ENCODE data around the gene RBM20. TPM values are rescaled to one million over a fixed set of nuclear protein-coding genes. Genes with fewer than 3 reads are reported as not detected.

Gene RBM20
- total RNA-seq, 1 experiment from 2014 or later, result not detected

DNA sequence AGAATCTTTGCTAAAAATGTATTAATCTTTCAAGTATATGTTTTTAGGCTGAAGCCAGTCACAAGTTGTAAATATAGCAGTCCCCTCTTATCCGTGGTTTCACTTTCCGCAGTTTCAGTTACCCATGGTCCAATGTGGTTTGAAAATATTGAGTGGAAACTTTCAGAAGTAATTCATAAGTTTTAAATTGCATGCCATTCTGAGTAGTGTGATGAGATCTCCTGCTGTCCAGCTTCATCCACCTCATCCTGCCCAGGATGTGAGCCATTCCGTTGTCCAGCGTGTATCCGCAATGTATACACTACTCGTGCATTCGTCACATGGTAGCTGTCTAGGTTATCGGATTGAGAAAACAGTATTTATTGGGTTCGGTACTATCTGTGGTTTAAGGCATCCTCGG lies 239.8 kb downstream of the RBM20 start:
- no peak for DNase-seq

DNA sequence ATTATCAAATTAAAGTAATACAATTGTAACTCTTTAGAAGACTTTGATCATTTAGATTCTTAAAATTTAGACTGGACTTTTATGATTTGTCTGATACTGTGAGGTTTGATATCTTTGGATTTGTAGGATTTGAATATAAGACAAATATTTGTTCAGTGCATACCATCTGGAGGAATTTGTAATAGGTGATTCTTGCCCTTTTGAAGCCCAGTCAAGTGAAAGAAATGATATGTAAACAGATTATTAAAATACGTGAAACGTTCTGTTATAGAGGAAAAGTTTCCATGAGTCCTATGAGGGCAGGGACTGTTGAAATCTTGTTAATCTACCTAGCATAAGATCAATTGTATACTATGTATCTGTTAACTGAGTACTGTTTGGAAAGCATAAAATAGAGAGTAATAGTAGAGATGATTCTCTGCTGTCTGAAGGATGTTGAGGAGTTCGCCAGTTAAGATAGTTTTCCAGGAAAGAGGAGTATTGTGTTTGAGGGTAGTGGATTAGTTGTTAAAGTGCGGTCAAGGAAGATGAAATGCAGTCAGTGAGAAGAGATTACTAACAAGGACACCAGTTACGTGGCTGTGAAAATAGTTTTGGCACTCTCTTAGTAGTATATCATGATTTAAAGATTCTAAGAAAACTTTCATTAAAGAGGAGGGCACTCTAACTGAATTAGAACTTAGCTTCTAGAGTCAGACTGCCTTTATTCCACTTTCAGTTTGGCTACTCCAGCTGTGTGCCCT lies 242.0 kb downstream of the RBM20 start:
- CTCF ChIA-PET, result interaction anchor here (0.5 to 0.7 kb wide), 2 partner anchors 33 to 84 kb away, joined by 3 to 8 read pairs; partner anchors contain the start of genes BBIP1 and SHOC2
- H3K27ac Mint-ChIP-seq (ENCODE audit: unreplicated experiment), result no peak overlapping the region
- intact Hi-C loops (cut with micrococcal nuclease; ENCODE audit: unreplicated experiment), result no loop called here

More for the DNA sequence above, 239.8 kb downstream of the RBM20 start:
- TF ChIP-seq, protein P1, sequence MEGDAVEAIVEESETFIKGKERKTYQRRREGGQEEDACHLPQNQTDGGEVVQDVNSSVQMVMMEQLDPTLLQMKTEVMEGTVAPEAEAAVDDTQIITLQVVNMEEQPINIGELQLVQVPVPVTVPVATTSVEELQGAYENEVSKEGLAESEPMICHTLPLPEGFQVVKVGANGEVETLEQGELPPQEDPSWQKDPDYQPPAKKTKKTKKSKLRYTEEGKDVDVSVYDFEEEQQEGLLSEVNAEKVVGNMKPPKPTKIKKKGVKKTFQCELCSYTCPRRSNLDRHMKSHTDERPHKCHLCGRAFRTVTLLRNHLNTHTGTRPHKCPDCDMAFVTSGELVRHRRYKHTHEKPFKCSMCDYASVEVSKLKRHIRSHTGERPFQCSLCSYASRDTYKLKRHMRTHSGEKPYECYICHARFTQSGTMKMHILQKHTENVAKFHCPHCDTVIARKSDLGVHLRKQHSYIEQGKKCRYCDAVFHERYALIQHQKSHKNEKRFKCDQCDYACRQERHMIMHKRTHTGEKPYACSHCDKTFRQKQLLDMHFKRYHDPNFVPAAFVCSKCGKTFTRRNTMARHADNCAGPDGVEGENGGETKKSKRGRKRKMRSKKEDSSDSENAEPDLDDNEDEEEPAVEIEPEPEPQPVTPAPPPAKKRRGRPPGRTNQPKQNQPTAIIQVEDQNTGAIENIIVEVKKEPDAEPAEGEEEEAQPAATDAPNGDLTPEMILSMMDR (IDR thresholded peaks at IDR 0.05; ENCODE audit: unreplicated experiment), result no peak
- H3K4me3 Mint-ChIP-seq (ENCODE audit: low read depth, unreplicated experiment), result no peak overlapping the region
- peaks cover 9% of the 10 kb centered on the region for H3K4me1 Mint-ChIP-seq (ENCODE audit: low read depth, unreplicated experiment)
- H3K27ac Mint-ChIP-seq (ENCODE audit: unreplicated experiment), result no peak overlapping the region
- CTCF ChIA-PET, result interaction anchor here (0.6 kb wide), 1 partner anchor 38 kb away, joined by 3 read pairs; no protein-coding TSS in a partner anchor
- BruUV-seq (replicated peaks), result no TSS peak
- no peaks in the 10 kb centered on the region for H3K36me3 Mint-ChIP-seq (ENCODE audit: insufficient read depth, unreplicated experiment)
- no peaks in the 10 kb centered on the region for H3K27me3 Mint-ChIP-seq (ENCODE audit: unreplicated experiment)
- no peaks in the 10 kb centered on the region for H3K9me3 Mint-ChIP-seq (ENCODE audit: low read depth, unreplicated experiment)
- intact Hi-C loops (cut with micrococcal nuclease; ENCODE audit: unreplicated experiment), result no loop called here

DNA sequence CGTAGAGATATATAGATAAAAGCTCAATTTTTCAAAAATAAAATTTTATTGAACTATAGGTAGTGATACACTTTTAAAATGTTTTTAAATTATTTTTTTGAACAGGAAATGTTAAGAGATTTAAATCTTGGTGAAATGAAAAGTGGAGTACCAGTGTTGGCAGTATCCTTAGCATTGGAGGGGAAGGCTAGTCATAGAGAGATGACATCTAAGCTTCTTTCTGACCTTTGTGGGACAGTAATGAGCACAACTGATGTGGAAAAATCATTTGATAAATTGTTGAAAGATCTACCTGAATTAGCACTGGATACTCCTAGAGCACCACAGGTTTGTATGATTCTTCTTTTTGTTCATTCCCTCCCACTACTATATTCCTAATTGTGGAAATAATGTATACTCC lies 243.4 kb downstream of the RBM20 start:
- Mint-ChIP-seq H3K36me3 (ENCODE audit: insufficient read depth, unreplicated experiment) (no peaks in the 10 kb centered on the region), H3K9me3 (ENCODE audit: low read depth, unreplicated experiment) (no peaks in the 10 kb centered on the region), H3K4me1 (ENCODE audit: low read depth, unreplicated experiment) (peaks cover 9% of the 10 kb centered on the region), H3K4me3 (ENCODE audit: low read depth, unreplicated experiment) (no peak overlapping the region), H3K27me3 (ENCODE audit: unreplicated experiment) (no peaks in the 10 kb centered on the region), H3K27ac (ENCODE audit: unreplicated experiment) (no peak overlapping the region)
- intact Hi-C loops (cut with micrococcal nuclease; ENCODE audit: unreplicated experiment), result no loop called here
- no TSS peak for BruUV-seq (replicated peaks)
- CTCF ChIA-PET, result no interaction called here
- DNase-seq, result no peak
- TF ChIP-seq, protein P1 (IDR thresholded peaks at IDR 0.05; ENCODE audit: unreplicated experiment), result no peak

More for the DNA sequence above, 242.0 kb downstream of the RBM20 start:
- BruUV-seq (replicated peaks), result no TSS peak
- Mint-ChIP-seq H3K36me3 (ENCODE audit: insufficient read depth, unreplicated experiment) (no peaks in the 10 kb centered on the region), H3K4me3 (ENCODE audit: low read depth, unreplicated experiment) (no peak overlapping the region), H3K27me3 (ENCODE audit: unreplicated experiment) (no peaks in the 10 kb centered on the region), H3K4me1 (ENCODE audit: low read depth, unreplicated experiment) (peaks cover 9% of the 10 kb centered on the region), H3K9me3 (ENCODE audit: low read depth, unreplicated experiment) (no peaks in the 10 kb centered on the region)
- TF ChIP-seq, protein P1 (IDR thresholded peaks at IDR 0.05; ENCODE audit: unreplicated experiment), result no peak
- no peak for DNase-seq

Other genes with a start within 250 kb of the RBM20 start
- gene DUSP5, start 146.4 kb upstream of the RBM20 start, total RNA-seq (2022), result 34.0 and 55.8 TPM in 2 replicates
- gene SMC3, start 76.6 kb upstream of the RBM20 start, total RNA-seq (2022), result 26.3 and 31.3 TPM in 2 replicates
- 17.8 and 26.1 TPM in 2 replicates for gene PDCD4, start 227.6 kb downstream of the RBM20 start, total RNA-seq (2022)

Data from Calu3 (cell line).